GF-D8 (cell line): Measurements from ENCODE around the gene STMP1.

Source experiments
- DNase-seq: peaks from one replicate; lab custom pipeline; 2025; lab: John Stamatoyannopoulos, UW

Gene STMP1

GRCh38 chr7:135719688-135720087, 57.4 kb downstream of the STMP1 start:
- DNase-seq: no peak

GRCh38 chr7:135721198-135721820, 59.0 kb downstream of the STMP1 start:
- DNase-seq: no peak

- no peak for DNase-seq
Observed at GRCh38 chr7:135723411-135723810, 61.1 kb downstream of the STMP1 start.
